ENCODE measurements around the gene L1TD1.
"Not testable (repeated sequence)": the region's sequence is repeated elsewhere in the genome, so short reads cannot be mapped to it uniquely, and the experiment has no call there.

The L1TD1 gene

DNA sequence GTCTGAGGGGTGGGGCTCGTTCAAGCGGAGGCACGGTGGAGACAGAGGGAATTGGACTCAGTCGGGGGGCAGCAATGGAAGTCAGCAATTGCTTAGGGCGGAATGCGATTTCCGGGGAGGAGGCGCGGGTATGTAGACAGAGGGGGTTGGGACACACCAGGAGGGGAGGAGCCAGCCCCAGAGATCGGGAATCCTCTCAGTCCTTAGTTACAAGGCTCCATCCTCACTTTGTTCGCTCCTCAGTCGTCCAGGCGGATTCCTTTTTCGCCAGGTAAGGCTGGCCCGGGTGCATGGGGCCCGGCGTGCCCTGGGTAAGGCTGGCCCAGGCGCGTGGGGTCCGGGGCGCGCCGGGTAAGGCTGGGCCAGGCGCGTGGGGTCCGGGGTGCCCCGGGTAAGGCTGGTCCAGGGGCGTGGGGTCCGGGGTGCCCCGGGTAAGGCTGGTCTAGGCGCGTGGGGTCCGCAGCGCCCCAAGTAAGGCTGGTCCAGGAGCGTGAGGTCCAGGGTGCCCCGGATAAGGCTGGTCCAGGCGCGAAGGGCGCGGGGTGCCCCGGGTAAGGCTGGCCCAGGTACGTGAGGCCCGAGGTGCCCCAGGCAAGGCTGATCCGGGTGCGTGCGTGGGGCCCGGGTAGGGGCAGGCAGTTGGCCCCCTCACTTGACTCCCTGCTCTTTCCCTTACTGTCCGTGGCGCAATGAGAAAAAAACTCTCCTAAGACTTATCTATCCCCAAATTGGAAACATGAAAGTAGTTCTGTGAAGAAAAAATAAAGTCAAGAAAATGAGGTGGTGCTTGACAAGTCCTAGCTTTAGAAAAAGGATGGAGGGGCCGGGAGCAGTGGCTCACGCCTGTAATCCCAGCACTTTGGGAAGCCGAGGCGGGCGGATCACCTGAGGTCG, at the start of gene L1TD1:
Gene L1TD1, plus strand, starts transcription at position 199 of the 894 bp plus-strand sequence. CDS start 11,780 bp downstream, outside the sequence.
- H3K9me3 ChIP-seq: no peaks in the 10 kb centered on the region
- H3K27ac ChIP-seq: no peak within 1 kb of the TSS
- H3K27me3 ChIP-seq: peaks cover 68% of the 10 kb centered on the region
- H3K36me3 ChIP-seq: no peaks in the 10 kb centered on the region
- TF ChIP-seq CTCF (IDR thresholded peaks at IDR 0.05): no peak
- no peak within 1 kb of the TSS for H3K4me3 ChIP-seq (ENCODE audit: low read depth in 1 of 2, low read length in 1 of 2)
- H3K4me1 ChIP-seq (ENCODE audit: control insufficient read depth in 1 of 2, insufficient read depth in 1 of 2, low read depth in 1 of 2, low read length in 1 of 2): peaks cover 0 to 6% of the 10 kb centered on the region in 2 experiments

GRCh38 chr1:62159940-62160348, 34.7 kb upstream of the L1TD1 start:
- Histone ChIP-seq H3K27ac (no peak overlapping the region), H3K9me3 (no peaks in the 10 kb centered on the region), H3K4me1 (ENCODE audit: control insufficient read depth in 1 of 2, insufficient read depth in 1 of 2, low read depth in 1 of 2, low read length in 1 of 2) (no peaks in the 10 kb centered on the region), H3K36me3 (no peaks in the 10 kb centered on the region), H3K4me3 (ENCODE audit: low read depth in 1 of 2, low read length in 1 of 2) (no peak overlapping the region), H3K27me3 (no peaks in the 10 kb centered on the region)
- TF ChIP-seq CTCF (IDR thresholded peaks at IDR 0.05): no peak

- H3K27ac ChIP-seq: no peak overlapping the region
- no peak overlapping the region for H3K4me3 ChIP-seq (ENCODE audit: low read depth in 1 of 2, low read length in 1 of 2)
- H3K9me3 ChIP-seq: no peaks in the 10 kb centered on the region
- no peaks in the 10 kb centered on the region for H3K4me1 ChIP-seq (ENCODE audit: control insufficient read depth in 1 of 2, insufficient read depth in 1 of 2, low read depth in 1 of 2, low read length in 1 of 2)
- no peaks in the 10 kb centered on the region for H3K36me3 ChIP-seq
- no peak for TF ChIP-seq CTCF (IDR thresholded peaks at IDR 0.05)
- no peaks in the 10 kb centered on the region for H3K27me3 ChIP-seq
Observed at GRCh38 chr1:62161711-62162110, 32.9 kb upstream of the L1TD1 start.

- not testable (repeated sequence) for H3K36me3 ChIP-seq; H3K27ac ChIP-seq; H3K9me3 ChIP-seq; H3K4me3 ChIP-seq (ENCODE audit: low read depth in 1 of 2, low read length in 1 of 2); H3K27me3 ChIP-seq; H3K4me1 ChIP-seq (ENCODE audit: control insufficient read depth in 1 of 2, insufficient read depth in 1 of 2, low read depth in 1 of 2, low read length in 1 of 2)
Observed at GRCh38 chr1:62170380-62170779, 24.3 kb upstream of the L1TD1 start.

- no peak overlapping the region for H3K27ac ChIP-seq
- H3K36me3 ChIP-seq: no peaks in the 10 kb centered on the region
- TF ChIP-seq CTCF (IDR thresholded peaks at IDR 0.05): no peak
- H3K27me3 ChIP-seq: no peaks in the 10 kb centered on the region
- H3K4me3 ChIP-seq (ENCODE audit: low read depth in 1 of 2, low read length in 1 of 2): no peak overlapping the region
- no peaks in the 10 kb centered on the region for H3K4me1 ChIP-seq (ENCODE audit: control insufficient read depth in 1 of 2, insufficient read depth in 1 of 2, low read depth in 1 of 2, low read length in 1 of 2)
- no peaks in the 10 kb centered on the region for H3K9me3 ChIP-seq
Observed at GRCh38 chr1:62175568-62176179, 19.0 kb upstream of the L1TD1 start.
